ENCODE results near the gene GRM8. TPM values are rescaled to one million over a fixed set of nuclear protein-coding genes. Genes with fewer than 3 reads are reported as not detected.
"Not testable (repeated sequence)": the region's sequence is repeated elsewhere in the genome, so short reads cannot be mapped to it uniquely, and the experiment has no call there.

The GRM8 gene
- total RNA-seq, 1 experiment from 2014 or later: not detected

DNA sequence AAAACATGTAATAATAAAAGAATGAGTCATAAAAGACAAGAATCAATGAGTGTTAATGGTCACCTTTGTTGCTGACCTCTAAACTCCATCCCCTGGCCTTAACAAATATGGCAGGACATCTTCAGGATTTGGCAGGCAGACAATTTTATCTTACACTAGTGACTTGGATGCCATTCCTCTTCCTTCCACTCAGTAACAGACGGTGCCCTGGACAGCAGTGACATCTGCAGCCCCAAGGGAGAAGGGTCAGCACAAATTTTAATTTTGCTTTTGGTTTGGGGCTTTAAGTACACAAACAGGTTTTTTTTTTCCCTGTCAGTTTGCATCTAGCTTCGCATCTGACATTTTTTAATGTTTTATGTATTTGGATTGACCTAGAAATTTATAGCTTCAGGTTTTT is 370.8 kb downstream of the GRM8 start:
- not testable (repeated sequence) for H3K4me1 ChIP-seq (replicated peaks); H3K27me3 ChIP-seq (replicated peaks); H3K9me3 ChIP-seq (replicated peaks); H3K36me3 ChIP-seq; DNase-seq (ENCODE audit: low read depth in 1 of 2, low spot score in 2 of 2); H3K27ac ChIP-seq; H3K4me3 ChIP-seq

DNA sequence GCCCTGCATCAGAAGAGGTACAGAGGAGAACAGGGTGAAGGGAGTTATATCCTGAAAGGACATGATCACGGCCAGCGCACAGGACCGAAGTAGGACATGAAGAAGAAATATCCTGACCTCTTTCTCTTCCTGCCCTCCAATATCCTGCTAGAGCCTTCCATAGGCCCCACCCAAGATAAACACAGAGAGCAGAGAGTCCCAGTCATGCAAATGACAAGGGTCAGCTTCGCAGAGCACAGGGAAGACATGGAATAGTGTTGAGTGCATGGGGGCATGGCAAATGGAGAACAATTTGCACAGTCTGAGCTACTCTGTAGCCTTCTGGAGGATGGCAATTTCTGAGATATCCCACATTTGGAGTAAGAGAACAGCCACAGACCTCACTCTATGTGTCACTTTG is 371.4 kb downstream of the GRM8 start:
- H3K4me1 ChIP-seq (replicated peaks): no peaks in the 10 kb centered on the region
- no peak for DNase-seq (ENCODE audit: low read depth in 1 of 2, low spot score in 2 of 2)
- H3K36me3 ChIP-seq: no peaks in the 10 kb centered on the region
- no peak overlapping the region for H3K4me3 ChIP-seq
- H3K9me3 ChIP-seq (replicated peaks): no peaks in the 10 kb centered on the region
- no peak overlapping the region for H3K27ac ChIP-seq
- H3K27me3 ChIP-seq (replicated peaks): no peaks in the 10 kb centered on the region

GRCh38 chr7:126876536-126876935 is 376.2 kb downstream of the GRM8 start:
- H3K27me3 ChIP-seq (replicated peaks); H3K4me3 ChIP-seq; DNase-seq (ENCODE audit: low read depth in 1 of 2, low spot score in 2 of 2); H3K4me1 ChIP-seq (replicated peaks); H3K36me3 ChIP-seq; H3K9me3 ChIP-seq (replicated peaks); H3K27ac ChIP-seq: not testable (repeated sequence)

GRCh38 chr7:126856691-126857291 is 395.9 kb downstream of the GRM8 start:
- Histone ChIP-seq H3K27me3 (replicated peaks) (no peaks in the 10 kb centered on the region), H3K4me3 (no peak overlapping the region), H3K4me1 (replicated peaks) (no peaks in the 10 kb centered on the region), H3K36me3 (no peaks in the 10 kb centered on the region), H3K27ac (no peak overlapping the region), H3K9me3 (replicated peaks) (no peaks in the 10 kb centered on the region)
- DNase-seq (ENCODE audit: low read depth in 1 of 2, low spot score in 2 of 2): peak in 1 of 2 experiments; percentile 2

- Histone ChIP-seq H3K36me3 (no peaks in the 10 kb centered on the region), H3K9me3 (replicated peaks) (no peaks in the 10 kb centered on the region), H3K4me3 (no peak overlapping the region), H3K4me1 (replicated peaks) (no peaks in the 10 kb centered on the region), H3K27ac (no peak overlapping the region), H3K27me3 (replicated peaks) (no peaks in the 10 kb centered on the region; the same call in 1 of the 2 replicates)
- DNase-seq (ENCODE audit: low read depth in 1 of 2, low spot score in 2 of 2): no peak
Observed at GRCh38 chr7:126845331-126845730, 407.4 kb downstream of the GRM8 start.

- H3K4me1 ChIP-seq (replicated peaks): no peaks in the 10 kb centered on the region
- H3K27ac ChIP-seq: no peak overlapping the region
- no peaks in the 10 kb centered on the region for H3K9me3 ChIP-seq (replicated peaks)
- no peaks in the 10 kb centered on the region; the same call in 1 of the 2 replicates for H3K27me3 ChIP-seq (replicated peaks)
- no peak overlapping the region for H3K4me3 ChIP-seq
- H3K36me3 ChIP-seq: no peaks in the 10 kb centered on the region
- no peak for DNase-seq (ENCODE audit: low read depth in 1 of 2, low spot score in 2 of 2)
Observed at GRCh38 chr7:126843883-126844282, 408.9 kb downstream of the GRM8 start.

DNA sequence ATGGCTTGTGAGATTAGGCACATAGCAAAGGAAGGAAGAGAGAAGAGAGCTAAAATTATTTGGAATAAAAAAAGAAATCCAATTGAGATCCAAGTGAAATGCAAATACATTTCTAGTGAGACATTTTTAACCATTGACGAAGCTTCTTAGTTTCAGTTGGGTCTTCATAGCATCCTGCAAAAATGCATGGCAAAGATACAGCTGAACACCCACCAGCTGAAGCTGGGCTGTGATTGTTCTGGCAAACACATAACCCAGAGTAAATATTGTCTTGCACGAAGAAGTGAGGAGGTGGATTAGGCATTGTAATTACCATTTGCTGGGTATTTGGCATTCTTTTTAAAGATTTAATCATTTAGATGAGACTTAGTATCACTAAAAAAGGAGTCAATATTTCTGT is 409.4 kb downstream of the GRM8 start:
- H3K27ac ChIP-seq: no peak overlapping the region
- H3K9me3 ChIP-seq (replicated peaks): no peaks in the 10 kb centered on the region
- no peaks in the 10 kb centered on the region for H3K36me3 ChIP-seq
- no peak for DNase-seq (ENCODE audit: low read depth in 1 of 2, low spot score in 2 of 2)
- H3K27me3 ChIP-seq (replicated peaks): no peaks in the 10 kb centered on the region; the same call in 1 of the 2 replicates
- H3K4me3 ChIP-seq: no peak overlapping the region
- no peaks in the 10 kb centered on the region for H3K4me1 ChIP-seq (replicated peaks)

DNA sequence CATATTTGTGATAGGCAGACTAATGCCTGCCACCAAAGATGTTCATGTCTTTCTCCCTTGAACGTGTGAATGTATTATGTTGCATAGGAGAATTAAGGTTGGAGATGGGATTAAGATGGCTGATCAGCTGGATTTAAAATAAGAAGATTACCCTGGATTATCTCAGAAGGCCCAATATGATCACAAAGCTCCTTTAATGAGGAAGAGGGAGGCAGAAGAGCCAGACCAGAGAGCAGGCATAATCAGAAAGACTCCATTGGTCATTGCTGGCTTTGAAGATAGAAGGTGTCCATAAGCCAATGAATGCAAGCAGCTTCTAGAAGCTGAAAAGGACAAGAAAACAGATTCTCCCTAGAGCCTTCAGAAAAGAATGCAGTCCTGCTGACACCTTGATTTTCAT is 410.3 kb downstream of the GRM8 start:
- no peaks in the 10 kb centered on the region; the same call in 1 of the 2 replicates for H3K27me3 ChIP-seq (replicated peaks)
- H3K36me3 ChIP-seq: no peaks in the 10 kb centered on the region
- no peak overlapping the region for H3K4me3 ChIP-seq
- DNase-seq (ENCODE audit: low read depth in 1 of 2, low spot score in 2 of 2): no peak
- H3K27ac ChIP-seq: no peak overlapping the region
- no peaks in the 10 kb centered on the region for H3K9me3 ChIP-seq (replicated peaks)
- H3K4me1 ChIP-seq (replicated peaks): no peaks in the 10 kb centered on the region

DNA sequence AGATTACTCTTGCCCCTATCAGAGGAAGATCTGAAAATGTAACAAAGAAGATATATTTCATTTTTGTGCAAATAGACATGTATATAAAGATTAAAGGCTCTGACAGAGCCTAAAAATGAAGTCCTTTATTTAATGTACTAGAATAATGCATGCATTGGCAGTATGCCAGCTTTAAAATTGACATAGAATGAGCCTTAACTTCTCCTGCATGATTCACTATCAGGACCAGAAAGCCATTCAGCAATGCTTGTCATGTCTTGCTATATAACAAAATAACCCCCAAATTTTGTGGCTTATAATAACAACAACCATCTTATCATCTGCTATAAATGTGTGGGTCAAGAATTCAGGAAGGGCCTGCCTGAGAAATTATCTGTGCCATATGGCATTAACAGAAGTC is 411.9 kb downstream of the GRM8 start:
- Histone ChIP-seq H3K36me3 (no peaks in the 10 kb centered on the region), H3K27ac (no peak overlapping the region), H3K4me3 (no peak overlapping the region), H3K27me3 (replicated peaks) (no peaks in the 10 kb centered on the region; the same call in 1 of the 2 replicates), H3K4me1 (replicated peaks) (no peaks in the 10 kb centered on the region), H3K9me3 (replicated peaks) (no peaks in the 10 kb centered on the region)
- no peak for DNase-seq (ENCODE audit: low read depth in 1 of 2, low spot score in 2 of 2)

- no peak for DNase-seq (ENCODE audit: low read depth in 1 of 2, low spot score in 2 of 2)
- H3K27me3 ChIP-seq (replicated peaks): no peaks in the 10 kb centered on the region; the same call in 1 of the 2 replicates
- H3K4me3 ChIP-seq: no peak overlapping the region
- H3K9me3 ChIP-seq (replicated peaks): no peaks in the 10 kb centered on the region
- H3K4me1 ChIP-seq (replicated peaks): no peaks in the 10 kb centered on the region
- H3K27ac ChIP-seq: no peak overlapping the region
- H3K36me3 ChIP-seq: no peaks in the 10 kb centered on the region
Observed at GRCh38 chr7:126839624-126840023, 413.1 kb downstream of the GRM8 start.

DNA sequence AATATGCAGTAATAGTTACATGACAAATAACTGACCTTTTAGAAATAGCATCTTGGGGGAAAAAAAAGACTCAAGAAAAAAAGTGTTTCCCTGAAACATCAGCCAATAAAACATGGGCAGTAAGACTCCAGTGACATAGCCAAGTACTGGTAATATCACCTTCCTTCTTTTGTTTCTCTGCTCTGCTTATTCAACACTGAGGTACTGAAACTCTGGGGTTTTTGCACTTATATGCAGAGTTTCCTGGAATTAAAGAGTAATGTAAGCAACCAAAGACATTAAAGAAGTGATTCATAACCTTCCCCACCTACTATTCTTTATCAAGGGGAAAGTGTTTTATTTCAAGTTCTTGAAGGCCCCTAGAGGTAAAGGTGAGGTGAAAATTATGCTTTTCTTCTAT is 414.5 kb downstream of the GRM8 start:
- Histone ChIP-seq H3K27me3 (replicated peaks) (no peaks in the 10 kb centered on the region), H3K4me1 (replicated peaks) (no peaks in the 10 kb centered on the region), H3K4me3 (no peak overlapping the region), H3K27ac (no peak overlapping the region), H3K9me3 (replicated peaks) (no peaks in the 10 kb centered on the region), H3K36me3 (no peaks in the 10 kb centered on the region)
- DNase-seq (ENCODE audit: low read depth in 1 of 2, low spot score in 2 of 2): no peak

GRCh38 chr7:126831241-126831640 is 421.5 kb downstream of the GRM8 start:
- H3K9me3 ChIP-seq (replicated peaks); H3K27me3 ChIP-seq (replicated peaks); H3K4me3 ChIP-seq; H3K27ac ChIP-seq; H3K4me1 ChIP-seq (replicated peaks); H3K36me3 ChIP-seq; DNase-seq (ENCODE audit: low read depth in 1 of 2, low spot score in 2 of 2): not testable (repeated sequence)

DNA sequence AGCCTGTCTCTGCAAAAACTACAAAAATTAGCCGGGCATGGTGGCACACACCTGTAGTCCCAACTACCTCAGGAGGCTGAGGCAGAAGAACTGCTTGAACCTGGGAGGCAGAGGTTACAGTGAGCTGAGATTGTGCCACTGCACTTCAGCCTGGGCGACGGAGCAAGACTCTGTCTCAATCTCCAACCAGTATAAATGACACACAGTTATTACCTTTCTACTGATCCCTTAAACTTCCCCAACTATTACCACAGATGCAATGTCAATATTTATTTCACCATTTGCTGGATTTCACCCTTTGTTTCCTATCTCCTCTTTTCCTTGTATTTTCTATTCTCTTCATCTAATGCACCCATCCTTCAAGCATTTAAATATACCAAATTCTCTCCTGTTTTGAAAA is 431.8 kb downstream of the GRM8 start:
- Histone ChIP-seq H3K4me3 (no peak overlapping the region), H3K27ac (no peak overlapping the region), H3K9me3 (replicated peaks) (no peaks in the 10 kb centered on the region), H3K4me1 (replicated peaks) (no peaks in the 10 kb centered on the region), H3K27me3 (replicated peaks) (0 out of 2 replicates have a peak, but pooled peaks cover 6% of the 10 kb centered on the region), H3K36me3 (no peaks in the 10 kb centered on the region)
- no peak for DNase-seq (ENCODE audit: low read depth in 1 of 2, low spot score in 2 of 2)

- 0 out of 2 replicates have a peak, but pooled peaks cover 6% of the 10 kb centered on the region for H3K27me3 ChIP-seq (replicated peaks)
- no peaks in the 10 kb centered on the region for H3K9me3 ChIP-seq (replicated peaks)
- no peak overlapping the region for H3K4me3 ChIP-seq
- H3K36me3 ChIP-seq: no peaks in the 10 kb centered on the region
- no peaks in the 10 kb centered on the region for H3K4me1 ChIP-seq (replicated peaks)
- no peak overlapping the region for H3K27ac ChIP-seq
- DNase-seq (ENCODE audit: low read depth in 1 of 2, low spot score in 2 of 2): no peak
Observed at GRCh38 chr7:126819197-126819484, 433.6 kb downstream of the GRM8 start.

All from SJSA1 (cell line).